ENCODE results near the gene SLU7.

SLU7 gene

DNA sequence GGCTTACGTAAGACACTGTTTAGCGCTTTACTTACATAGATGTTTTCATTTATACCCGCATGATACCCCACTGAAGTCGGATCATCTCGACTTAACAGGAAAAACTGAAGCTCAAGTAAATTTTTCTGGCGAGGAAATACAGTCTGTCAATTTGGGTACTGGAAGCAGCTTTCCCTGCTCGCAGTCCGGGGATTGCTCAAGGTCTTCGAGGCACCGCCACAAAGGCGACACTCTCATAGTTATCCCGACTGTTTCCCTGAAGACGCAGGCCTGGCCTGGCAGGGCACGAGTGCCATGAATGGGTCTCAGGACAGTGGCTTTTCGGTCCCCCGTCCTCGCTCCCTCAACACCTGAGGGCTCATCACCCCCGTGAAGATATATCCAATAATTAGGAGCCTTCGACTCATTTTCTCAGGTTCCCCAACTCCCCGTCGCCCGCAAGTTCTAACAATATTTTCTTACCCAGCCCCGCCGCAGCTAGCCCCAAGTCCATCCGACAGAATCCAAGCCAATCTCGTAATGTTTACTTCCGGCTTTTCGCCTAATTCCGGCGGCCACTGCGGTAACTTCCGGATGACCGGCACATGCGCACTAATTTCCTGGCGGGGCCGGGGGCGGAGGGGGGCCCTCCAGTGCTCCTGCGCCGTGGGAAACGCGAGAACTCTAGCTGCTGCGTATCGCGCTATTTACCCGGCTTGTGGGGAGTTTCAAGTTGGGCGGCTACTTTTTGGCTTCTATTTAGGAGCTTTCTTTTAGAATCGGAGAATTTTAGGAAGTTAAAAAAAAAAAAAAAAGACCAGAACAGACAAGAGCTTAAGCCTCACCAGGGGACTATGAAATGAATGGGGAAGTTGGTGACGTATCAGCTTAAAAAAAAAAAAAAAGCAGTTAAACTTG lies at the start of gene SLU7:
TSS of gene SLU7 (minus strand) at position 521 of the 897 bp plus-strand sequence. CDS start 3,787 bp downstream, outside the sequence.
- FAIRE-seq (no peak), DNase-seq (ENCODE audit: insufficient read length, low spot score) (peak; percentile 93)

DNA sequence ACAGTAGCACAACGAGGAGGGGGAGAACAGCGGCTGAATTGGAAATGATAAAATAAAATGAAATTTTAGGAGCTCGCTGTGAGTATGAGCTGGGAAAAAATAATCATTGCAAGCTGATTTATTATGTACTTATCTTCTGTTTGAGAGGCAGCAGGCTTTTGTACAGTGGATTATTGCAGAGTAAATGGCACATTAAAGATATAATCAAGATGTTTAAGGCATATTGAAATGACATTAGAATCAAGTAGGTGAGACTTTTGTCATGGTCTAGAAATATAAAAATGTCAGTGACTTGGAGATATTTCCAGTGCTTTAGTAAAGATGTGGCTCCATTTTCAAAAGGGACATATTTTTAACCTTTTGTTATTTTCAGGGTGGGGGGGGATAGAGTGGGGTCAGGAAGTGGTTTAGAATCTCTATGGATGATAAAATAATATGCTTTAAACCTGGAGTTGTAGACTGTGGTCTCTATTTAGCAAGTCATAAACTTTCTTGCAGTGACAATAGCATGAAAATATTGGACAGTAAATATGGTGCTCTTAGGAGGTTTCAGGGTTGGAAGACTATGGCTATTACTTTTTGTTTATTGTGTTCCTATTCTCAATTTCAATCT lies 49.6 kb upstream of the SLU7 start:
- no peak for DNase-seq (ENCODE audit: insufficient read length, low spot score)
- no peak for FAIRE-seq

DNA sequence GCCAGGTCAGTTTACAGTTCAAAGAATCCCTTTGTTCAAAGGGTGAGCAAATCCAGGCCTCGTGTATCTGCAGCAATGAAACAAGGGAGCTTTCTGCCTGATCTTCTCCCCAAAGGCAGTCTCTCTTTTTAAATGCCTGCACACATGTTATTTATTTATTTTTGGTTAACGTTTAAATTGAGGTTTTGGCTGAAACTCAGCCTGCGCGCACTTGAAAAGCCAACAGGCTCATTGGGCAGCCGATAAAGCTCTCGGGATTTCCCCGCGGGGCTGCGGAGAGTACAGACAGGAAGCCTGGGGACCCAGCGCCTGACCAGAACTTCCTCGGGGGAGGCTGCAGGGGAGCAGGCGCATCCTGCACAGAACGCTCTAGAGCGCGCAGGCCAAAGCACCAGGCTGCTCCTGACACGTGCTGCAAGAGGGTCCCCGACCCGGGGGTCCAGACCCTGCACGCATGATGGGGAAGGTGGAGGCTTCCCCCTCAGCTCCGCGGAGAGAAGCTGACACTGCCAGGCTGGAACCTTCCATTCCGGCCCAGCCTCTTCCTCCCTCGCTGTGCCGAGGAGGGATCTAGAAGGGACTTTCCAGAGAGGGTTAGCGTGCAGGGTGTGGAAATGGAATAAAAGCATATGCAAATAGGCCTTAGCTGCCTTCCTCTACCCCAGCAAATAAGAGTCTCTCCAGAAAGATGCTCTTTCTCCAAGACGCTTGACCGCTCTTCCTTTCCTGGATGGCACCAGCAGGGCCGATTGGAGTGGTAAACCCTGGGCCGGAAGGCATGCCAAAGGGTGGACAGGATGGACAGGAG lies 48.9 kb upstream of the SLU7 start:
- no peak for DNase-seq (ENCODE audit: insufficient read length, low spot score)

DNA sequence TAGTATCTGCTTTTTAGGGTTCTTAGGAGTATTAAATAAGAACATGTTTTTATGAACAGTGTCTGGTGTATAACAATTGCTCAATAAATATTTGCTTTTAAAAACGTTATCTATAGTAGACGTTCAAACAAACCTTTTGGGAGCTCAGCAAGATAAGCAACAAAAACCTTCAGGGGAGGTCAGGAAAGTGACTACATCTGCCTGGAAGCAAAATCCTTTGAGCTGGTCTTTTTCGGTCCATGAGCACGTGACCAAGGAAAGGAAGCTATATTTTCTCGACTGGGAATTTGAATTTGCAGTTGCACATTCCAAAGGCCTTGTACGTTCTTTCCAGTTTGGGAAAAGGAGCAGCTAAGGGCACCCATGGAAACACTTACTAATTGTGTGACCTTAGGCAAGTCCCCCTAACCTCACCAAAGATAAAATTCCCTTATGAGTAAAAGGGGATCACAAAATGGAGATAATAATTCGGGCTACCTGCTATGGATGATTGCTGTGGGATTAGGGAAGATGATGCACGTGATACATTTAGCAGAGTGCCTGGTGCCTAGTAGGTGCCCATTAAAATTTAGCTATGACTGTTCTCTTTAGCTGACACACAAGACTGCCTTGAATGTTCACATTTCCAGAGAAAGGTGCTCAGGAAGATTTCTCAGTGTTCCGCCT lies 48.1 kb upstream of the SLU7 start:
- FAIRE-seq (no peak), DNase-seq (ENCODE audit: insufficient read length, low spot score) (no peak)

More for the DNA sequence above, 48.9 kb upstream of the SLU7 start:
- FAIRE-seq = no peak

DNA sequence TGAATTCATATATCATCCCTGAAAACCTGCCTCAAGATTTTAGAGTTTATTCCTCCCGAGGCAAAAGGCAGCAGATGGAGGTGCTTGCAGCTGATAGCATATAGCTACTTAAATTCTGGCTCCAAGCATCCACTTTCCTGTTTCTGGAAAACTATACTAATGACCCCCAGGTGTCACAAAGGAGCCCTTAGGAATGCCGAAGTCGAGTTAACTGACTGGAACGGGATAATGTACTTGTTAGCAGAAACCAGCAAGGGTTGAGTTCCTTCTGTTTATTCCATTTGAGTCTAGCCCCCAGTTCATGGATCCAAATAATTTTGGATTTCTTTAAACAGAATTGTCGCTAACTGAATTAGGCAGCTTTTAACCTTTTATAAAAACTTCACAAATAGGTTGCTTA lies 47.2 kb upstream of the SLU7 start:
- no peak for FAIRE-seq
- no peak for DNase-seq (ENCODE audit: insufficient read length, low spot score)

DNA sequence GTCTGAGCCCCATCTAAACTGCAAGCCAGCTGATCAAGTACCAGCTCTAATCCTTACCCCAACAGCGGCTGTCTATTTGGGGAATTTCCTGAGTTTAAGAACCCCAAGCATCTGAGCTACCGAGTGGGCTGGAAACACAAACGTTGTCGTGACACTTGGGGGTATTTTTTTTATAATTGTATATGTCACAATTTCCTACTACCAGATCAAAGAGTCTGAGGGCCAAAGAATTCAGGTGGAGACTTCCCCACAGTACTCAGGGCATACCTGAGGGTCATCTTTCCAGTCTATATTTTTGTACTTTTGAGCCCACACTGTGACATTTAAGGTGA lies 45.6 kb upstream of the SLU7 start:
- FAIRE-seq (no peak), DNase-seq (ENCODE audit: insufficient read length, low spot score) (no peak)

DNA sequence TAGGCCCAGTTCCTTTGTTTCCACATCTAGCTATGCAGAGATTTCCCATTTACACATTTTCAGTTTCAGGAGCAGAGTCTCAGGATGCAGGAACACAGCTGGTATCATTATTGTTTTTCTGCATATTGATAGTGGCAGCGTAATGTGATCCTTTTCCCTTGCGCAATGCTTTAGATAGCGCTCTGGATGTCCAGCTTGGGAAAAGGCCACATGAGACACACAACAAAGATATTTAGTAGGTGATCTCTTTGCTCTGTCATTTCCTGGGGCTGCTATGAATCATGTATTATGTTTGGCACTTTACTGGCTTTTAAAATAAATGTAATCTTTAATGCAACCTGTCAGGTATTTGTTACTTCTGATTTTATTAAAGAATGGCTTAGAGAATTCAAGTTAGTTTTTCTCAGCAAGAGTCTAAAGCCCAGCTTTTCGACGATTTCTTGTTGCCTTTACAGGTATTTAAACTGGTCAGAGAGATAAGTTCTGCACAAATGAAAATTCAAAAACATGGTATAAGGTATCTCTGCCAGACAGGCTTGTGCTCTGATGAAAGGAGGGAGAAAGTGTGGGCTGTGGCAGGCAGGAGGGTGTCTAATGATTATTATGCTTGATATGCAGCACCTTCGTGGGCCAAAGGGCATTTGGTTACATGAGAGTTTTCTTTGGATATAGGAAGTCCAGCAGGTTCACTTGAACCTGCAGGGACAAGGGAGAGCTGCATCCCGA lies 45.0 kb upstream of the SLU7 start:
- FAIRE-seq (no peak), DNase-seq (ENCODE audit: insufficient read length, low spot score) (peak; percentile 63)

DNA sequence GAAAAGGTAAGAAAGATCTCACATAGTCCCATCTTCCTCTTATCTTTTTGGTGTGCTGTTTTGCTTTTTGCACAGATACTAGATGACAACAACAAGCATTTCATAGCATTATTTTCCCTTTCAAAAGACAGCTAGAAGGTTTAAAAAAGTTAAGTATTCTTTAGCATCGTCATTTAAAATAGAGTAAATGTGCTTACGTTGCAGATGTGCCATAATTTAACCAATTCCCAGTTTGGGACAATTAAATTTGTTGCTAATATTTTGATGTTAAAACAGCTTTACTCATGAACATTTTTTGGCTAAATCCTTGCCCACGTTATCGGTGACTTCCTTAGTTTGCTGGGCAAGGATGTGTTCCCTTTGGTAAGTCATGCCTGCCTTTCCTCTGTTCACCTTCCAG lies 44.3 kb upstream of the SLU7 start:
- FAIRE-seq (no peak), DNase-seq (ENCODE audit: insufficient read length, low spot score) (no peak)

DNA sequence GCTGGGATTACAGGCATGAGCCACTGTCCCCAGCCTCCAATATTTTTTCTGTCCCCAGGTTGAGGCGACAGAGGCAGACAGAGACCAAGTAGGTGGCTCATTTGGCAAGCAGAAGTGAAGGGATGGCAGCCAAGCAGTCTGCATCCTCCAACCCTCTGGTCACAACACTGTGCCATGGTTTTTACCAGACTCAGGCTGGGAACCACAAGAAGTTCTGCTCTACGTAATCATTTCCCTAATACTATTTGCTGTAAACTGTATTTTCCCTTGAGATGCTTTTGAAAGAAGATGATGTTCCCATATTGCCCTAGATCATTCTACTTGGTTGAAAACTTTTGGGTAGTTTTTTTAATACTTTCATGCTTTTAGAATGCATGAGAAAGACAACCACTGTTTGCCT lies 43.3 kb upstream of the SLU7 start:
- no peak for DNase-seq (ENCODE audit: insufficient read length, low spot score)
- FAIRE-seq = no peak

DNA sequence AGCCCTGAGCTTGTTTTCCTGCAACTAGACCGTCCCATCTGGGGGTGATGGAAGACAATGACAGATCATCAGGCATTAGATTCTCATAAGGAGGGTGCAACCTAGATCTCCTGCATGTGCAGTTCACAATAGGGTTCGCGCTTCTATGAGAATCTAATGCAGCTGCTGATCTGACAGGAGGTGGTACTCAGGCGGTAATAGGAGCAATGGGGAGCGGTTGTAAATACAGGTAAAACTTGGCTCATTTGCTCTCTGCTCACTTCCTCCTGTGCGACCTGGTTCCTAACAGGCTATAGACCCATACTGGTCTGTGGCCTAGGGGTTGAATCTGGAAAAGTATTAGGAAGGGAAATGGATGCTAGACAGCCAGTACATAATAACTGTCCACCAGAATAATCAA lies 42.5 kb upstream of the SLU7 start:
- FAIRE-seq (no peak), DNase-seq (ENCODE audit: insufficient read length, low spot score) (no peak)

DNA sequence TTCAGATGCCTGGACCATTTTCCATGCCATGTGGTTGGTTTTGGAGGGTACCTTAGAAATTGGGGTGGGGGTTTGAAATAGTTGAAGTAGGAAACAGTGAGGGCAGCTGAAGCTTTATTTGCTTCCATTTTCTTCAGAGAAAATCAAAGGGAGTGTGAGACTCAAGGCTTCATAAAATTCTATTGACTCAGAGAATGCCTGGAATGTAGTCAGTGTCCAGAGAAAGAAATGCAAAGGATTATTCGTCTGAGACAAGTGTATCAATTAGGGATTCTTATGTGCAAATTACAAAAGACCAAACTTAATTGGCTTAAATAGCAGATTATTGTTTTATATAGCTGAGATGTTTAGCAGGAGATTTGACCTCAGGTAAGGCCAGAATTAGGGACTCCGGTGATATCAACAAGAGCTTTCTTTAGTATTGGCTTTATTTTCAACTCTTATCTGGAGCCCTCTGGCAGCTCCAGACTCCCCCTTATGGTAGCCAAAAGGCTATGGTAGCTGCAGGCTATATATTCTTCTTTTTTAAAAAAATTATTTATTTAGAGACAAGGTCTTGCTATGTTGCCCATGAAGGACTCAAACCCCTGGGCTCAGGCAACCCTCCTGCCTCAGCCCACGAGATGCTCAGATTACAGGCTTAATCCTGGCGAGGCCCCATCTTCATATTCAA lies 41.6 kb upstream of the SLU7 start:
- DNase-seq (ENCODE audit: insufficient read length, low spot score) (no peak), FAIRE-seq (no peak)

DNA sequence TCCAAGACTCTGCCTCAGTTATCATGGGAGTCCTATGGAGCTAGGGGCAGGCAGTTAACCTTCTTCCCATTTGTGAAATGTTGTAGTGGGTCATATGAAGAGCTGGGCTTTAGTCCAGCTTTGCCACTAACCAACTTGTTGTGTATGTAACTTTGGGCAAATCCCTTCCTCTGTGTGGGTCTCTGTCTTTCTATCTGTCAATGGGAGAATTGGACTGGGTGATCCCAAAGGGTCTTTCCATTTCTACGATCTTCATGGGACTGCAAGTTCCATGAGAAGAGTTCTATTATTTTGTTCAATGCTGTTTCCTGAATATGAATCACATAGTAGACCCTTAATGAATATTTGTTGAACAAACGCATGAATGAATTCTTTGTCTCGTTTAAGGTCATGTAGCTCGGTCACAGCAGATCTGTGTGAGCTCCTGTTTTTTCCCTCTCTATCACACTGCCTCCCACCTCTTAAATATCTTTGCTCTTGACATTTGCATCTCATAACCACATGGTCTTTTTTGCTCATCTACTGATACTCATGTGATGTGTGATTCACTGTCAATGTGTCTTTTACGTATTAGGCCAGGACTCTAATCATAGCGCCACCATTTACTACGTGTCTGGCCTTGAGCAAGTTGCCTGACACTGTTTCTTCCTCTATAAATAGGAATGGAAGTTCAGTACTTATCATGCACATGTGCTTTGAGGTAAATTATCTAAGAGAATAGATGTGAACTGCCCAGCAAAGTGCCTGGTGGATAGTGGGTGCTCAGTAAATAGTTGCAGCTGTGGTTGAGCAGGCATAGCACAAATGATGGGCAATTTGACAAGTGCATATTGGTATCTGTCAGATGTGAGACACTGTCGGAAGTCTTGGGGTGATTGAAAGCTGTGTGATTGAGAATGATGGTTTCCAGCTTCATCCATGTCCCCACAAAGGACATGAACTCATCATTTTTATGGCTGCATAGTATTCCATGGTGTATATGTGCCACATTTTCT lies 40.2 kb upstream of the SLU7 start:
- DNase-seq (ENCODE audit: insufficient read length, low spot score) (no peak), FAIRE-seq (no peak)

DNA sequence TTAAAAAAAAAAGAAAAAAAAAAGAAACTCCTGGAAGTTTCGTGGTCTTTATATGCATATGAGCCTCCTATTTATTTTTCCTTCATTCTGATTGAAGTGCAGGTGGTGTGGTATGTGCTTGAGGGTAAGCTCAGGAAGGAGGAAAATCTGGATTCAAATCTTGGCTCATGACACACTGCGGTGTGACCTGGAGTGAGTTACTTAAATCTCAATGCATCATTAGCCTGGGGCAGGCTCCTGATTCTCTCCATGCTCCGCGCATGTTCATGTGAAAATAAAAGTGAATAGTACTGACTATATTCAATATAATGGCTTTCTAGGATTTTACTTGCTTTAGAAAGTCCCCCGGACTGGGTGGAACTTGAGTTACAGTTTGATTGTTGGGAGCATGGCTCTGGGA lies 38.4 kb upstream of the SLU7 start:
- FAIRE-seq = no peak
- no peak for DNase-seq (ENCODE audit: insufficient read length, low spot score)

DNA sequence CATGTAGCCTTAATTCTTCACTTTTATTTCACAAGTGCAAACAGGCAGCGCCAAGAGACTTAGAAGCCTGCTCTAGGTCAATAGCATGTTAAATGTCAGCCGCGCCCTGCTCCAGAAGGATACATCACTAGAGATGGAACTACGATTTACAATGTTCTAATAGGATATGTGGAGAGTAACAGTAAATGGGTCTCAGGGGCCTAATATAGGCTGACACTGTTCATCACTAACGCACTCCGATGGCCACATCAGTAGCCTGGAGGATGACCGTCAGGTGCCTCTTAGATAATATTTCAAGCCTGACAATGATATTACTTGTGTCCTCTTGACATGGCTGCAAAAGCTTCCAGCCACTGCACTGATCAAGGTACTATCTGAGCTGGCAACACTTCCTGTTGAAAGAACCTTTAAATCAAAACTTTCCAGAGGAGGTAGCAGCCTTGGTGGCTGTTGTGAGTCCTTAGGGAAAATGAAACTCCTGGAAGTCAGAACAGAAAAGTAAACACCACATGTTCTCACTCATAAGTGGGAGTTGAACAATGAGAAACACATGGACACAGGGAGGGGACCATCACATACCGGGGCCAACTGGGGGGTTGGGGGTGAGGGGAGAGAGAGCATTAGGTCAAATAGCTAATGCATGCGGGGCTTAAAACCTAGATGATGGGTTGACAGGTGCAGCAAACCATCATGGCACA lies 37.7 kb upstream of the SLU7 start:
- DNase-seq (ENCODE audit: insufficient read length, low spot score) (no peak), FAIRE-seq (no peak)

DNA sequence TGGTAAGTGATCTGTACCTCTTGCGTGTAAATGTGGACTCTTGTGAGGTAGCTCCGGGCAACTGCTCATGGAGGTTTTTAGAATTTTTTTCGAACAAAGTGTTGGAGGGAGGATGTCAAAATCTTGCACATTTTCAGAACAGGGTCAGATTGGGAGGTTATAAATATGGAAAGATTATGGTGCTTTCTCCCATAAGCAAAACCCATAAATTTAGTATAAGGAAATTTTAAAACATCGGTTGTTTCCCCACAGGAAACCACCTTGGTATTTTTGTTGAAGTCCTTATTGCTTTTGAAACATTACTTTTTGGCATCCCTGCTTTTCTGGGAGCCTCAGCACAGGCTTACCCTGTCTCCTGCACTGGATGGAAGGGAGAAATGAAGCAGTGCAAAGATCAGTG lies 36.7 kb upstream of the SLU7 start:
- FAIRE-seq = no peak
- no peak for DNase-seq (ENCODE audit: insufficient read length, low spot score)

DNA sequence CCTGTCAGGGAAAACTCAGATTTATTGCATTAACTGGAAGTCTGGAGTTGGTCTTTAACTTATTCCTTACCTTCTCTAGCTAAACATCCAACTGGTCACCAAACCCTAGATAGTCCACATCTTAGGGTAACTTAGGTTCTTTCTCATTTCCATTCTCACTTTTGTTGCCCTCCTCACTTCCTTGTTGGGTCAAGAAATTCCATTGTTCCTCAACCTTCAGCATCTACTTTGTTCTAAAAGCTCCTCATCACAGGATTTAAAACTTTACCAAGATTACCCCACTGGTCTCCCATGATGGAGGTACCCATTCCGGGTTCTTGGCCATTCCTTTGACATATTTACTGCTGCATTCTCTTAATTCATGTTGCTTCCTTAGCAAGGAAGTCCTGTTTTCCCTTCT lies 34.9 kb upstream of the SLU7 start:
- DNase-seq (ENCODE audit: insufficient read length, low spot score) (no peak), FAIRE-seq (no peak)

DNA sequence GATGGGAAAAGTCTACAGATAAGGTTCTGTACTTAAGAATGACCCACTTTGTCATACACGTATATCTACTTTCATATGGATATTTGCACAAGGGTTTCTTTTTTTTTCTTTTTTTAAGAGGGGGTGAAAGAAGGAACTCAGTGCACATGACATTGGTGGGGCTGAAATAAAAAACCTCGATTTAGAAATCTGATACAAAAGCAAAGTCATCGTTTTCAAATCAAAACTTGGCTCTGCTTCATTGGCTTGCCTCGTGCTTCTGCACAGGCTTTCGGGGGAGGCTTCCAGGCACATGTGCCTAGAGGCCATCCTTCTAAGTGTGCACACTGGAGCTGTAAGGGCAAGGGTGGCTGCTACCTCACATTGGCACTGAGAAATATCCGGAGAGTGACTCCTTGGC lies 33.9 kb upstream of the SLU7 start:
- DNase-seq (ENCODE audit: insufficient read length, low spot score) (no peak), FAIRE-seq (no peak)

DNA sequence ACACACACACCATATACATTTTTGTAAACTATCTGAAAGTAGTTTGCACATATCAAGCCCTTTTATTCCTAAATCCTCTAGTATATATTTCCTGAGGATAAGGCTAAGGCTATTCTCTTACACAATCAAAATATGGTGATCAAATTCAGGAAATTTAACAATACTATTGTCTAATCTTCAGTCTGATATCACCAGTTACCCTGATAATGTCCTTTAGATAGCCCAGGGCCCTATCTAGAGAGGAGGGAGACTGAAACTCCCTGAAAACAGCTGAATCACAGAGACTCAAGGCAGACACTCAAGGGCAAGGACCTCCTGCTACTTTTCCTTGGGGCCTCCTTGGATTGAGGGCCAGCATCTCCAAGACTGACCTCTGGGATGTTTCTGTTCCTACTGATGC lies 33.2 kb upstream of the SLU7 start:
- no peak for FAIRE-seq
- no peak for DNase-seq (ENCODE audit: insufficient read length, low spot score)

Data from HTR-8/SVneo (cell line).